H9 (cell line): ENCODE results near the gene CTIF. TPM values are rescaled to one million over a fixed set of nuclear protein-coding genes. Genes with fewer than 3 reads are reported as not detected.

Experiments used
- DNase-seq: peaks from one replicate; pipeline ENCODE4 v3.0.0-alpha.2; 2017
- H2AFZ ChIP-seq: one replicate; pipeline ENCODE4 v1.6.1; 2013; ENCODE audit warnings: mild to moderate bottlenecking, low read length, control low read depth, moderate library complexity
- H2AK5ac ChIP-seq: 2 replicates; pipeline ENCODE4 v1.6.1; 2013; ENCODE audit warnings: low read length, control low read depth, mixed read lengths; ENCODE audit not compliant: insufficient read length
- H2BK120ac ChIP-seq: one replicate; pipeline ENCODE4 v1.6.1; 2013; ENCODE audit warnings: low read depth, mild to moderate bottlenecking, low read length, control low read depth, inconsistent platforms; ENCODE audit not compliant: poor library complexity, severe bottlenecking
- H2BK12ac ChIP-seq: 2 replicates; pipeline ENCODE4 v1.6.1; 2013; ENCODE audit warnings: low read length, control low read depth, mixed read lengths, low read depth; ENCODE audit not compliant: insufficient read length
- H2BK15ac ChIP-seq: 2 replicates; pipeline ENCODE4 v1.6.1; 2013; ENCODE audit warnings: low read depth, low read length, control low read depth
- H2BK20ac ChIP-seq: one replicate; pipeline ENCODE4 v1.6.1; 2013; ENCODE audit warnings: low read depth, mild to moderate bottlenecking, low read length, control low read depth, inconsistent platforms; ENCODE audit not compliant: poor library complexity, severe bottlenecking
- H2BK5ac ChIP-seq: 2 replicates; pipeline ENCODE4 v1.6.1; 2013; ENCODE audit warnings: low read length, control low read depth, mixed read lengths; ENCODE audit not compliant: insufficient read length
- H3K14ac ChIP-seq: 2 replicates; pipeline ENCODE4 v1.6.1; 2013; ENCODE audit warnings: low read length, control low read depth; ENCODE audit not compliant: insufficient read depth
- H3K18ac ChIP-seq: 2 replicates; pipeline ENCODE4 v1.6.1; 2013; ENCODE audit warnings: low read depth, mild to moderate bottlenecking, mixed read lengths, low read length, control low read depth; ENCODE audit not compliant: insufficient read length
- H3K23ac ChIP-seq: 2 replicates; pipeline ENCODE4 v1.6.1; 2013; ENCODE audit warnings: low read length, control low read depth, mixed read lengths, low read depth; ENCODE audit not compliant: insufficient read length
- H3K23me2 ChIP-seq: 2 replicates; pipeline ENCODE4 v1.6.1; 2013; ENCODE audit warnings: low read depth, mild to moderate bottlenecking, mixed read lengths, low read length, control low read depth; ENCODE audit not compliant: insufficient read length, poor library complexity, severe bottlenecking
- H3K27ac ChIP-seq: 2 replicates; pipeline ENCODE4 v1.5.1; 2013; ENCODE audit warnings: low read length, control low read depth, mixed read lengths, low read depth; ENCODE audit not compliant: insufficient read length
- H3K27me3 ChIP-seq: 2 replicates; pipeline ENCODE4 v1.6.1; 2013; ENCODE audit warnings: low read length, control low read depth, inconsistent platforms; ENCODE audit not compliant: insufficient read depth
- H3K4ac ChIP-seq: 2 replicates; pipeline ENCODE4 v1.6.1; 2013; ENCODE audit warnings: low read depth, mild to moderate bottlenecking, control low read depth, inconsistent platforms, low read length, moderate library complexity
- H3K4me1 ChIP-seq: 2 replicates; pipeline ENCODE4 v1.6.1; 2013; ENCODE audit warnings: low read length, control low read depth, inconsistent platforms; ENCODE audit not compliant: insufficient read depth
- H3K4me2 ChIP-seq: 2 replicates; pipeline ENCODE4 v1.6.1; 2013; ENCODE audit warnings: low read length, control low read depth, mixed read lengths; ENCODE audit not compliant: insufficient read length, insufficient read depth
- H3K56ac ChIP-seq: 2 replicates; pipeline ENCODE4 v1.6.1; 2013; ENCODE audit warnings: low read depth, mild to moderate bottlenecking, mixed read lengths, low read length, control low read depth; ENCODE audit not compliant: insufficient read length
- H3K79me1 ChIP-seq: 2 replicates; pipeline ENCODE4 v1.6.1; 2013; ENCODE audit warnings: low read depth, mild to moderate bottlenecking, moderate library complexity, low read length, control low read depth, inconsistent platforms; ENCODE audit not compliant: insufficient read depth, poor library complexity, severe bottlenecking
- H3K79me2 ChIP-seq: 2 replicates; pipeline ENCODE4 v1.6.1; 2013; ENCODE audit warnings: low read length, control low read depth, inconsistent platforms; ENCODE audit not compliant: insufficient read depth
- H3K9ac ChIP-seq: 2 replicates; pipeline ENCODE4 v1.6.1; 2013; ENCODE audit warnings: low read length, control low read depth, mixed read lengths; ENCODE audit not compliant: insufficient read length; ENCODE audit errors: extremely low read depth
- H3K9me3 ChIP-seq: one replicate; pipeline ENCODE4 v1.6.1; 2013; ENCODE audit warnings: low read depth, low read length, inconsistent platforms; ENCODE audit not compliant: control insufficient read depth
- H3T11ph ChIP-seq: one replicate; pipeline ENCODE4 v1.6.1; 2013; ENCODE audit warnings: mild to moderate bottlenecking, low read length, control low read depth, inconsistent platforms
- H4K20me1 ChIP-seq: one replicate; pipeline ENCODE4 v1.6.1; 2013; ENCODE audit not compliant: control insufficient read depth, insufficient read length, insufficient read depth
- H4K5ac ChIP-seq: 2 replicates; pipeline ENCODE4 v1.6.1; 2013; ENCODE audit warnings: low read depth, mild to moderate bottlenecking, mixed read lengths, low read length, control low read depth; ENCODE audit not compliant: insufficient read length
- H4K8ac ChIP-seq: replicated peaks from 2 replicates; pipeline ENCODE4 v1.6.1; 2013; ENCODE audit warnings: low read length, control low read depth, mixed read lengths, low read depth; ENCODE audit not compliant: insufficient read length
- H4K91ac ChIP-seq: 2 replicates; pipeline ENCODE4 v1.6.1; 2013; ENCODE audit warnings: low read depth, mild to moderate bottlenecking, moderate library complexity, mixed read lengths, low read length, control low read depth; ENCODE audit not compliant: insufficient read length
- H3K27ac Mint-ChIP-seq, 3 experiments: 2 replicates in 2 of 3; 3 replicates in 1 of 3; pipeline ENCODE4 v1.8.0; 2020 to 2021; ENCODE audit warnings: mixed read lengths in 3 of 3, mild to moderate bottlenecking in 1 of 3, moderate library complexity in 1 of 3
- H3K27me3 Mint-ChIP-seq: 2 replicates; pipeline ENCODE4 v1.8.0; 2021; ENCODE audit warnings: low read depth, mild to moderate bottlenecking, moderate library complexity, mixed read lengths
- H3K36me3 Mint-ChIP-seq, 3 experiments: 2 replicates in 2 of 3; 3 replicates in 1 of 3; pipeline ENCODE4 v1.8.0; 2020 to 2021; ENCODE audit warnings: low read depth in 3 of 3, mixed read lengths in 3 of 3; ENCODE audit not compliant: insufficient read depth in 1 of 3
- H3K4me1 Mint-ChIP-seq, 2 experiments: 2 replicates each; pipeline ENCODE4 v1.8.0; 2020; ENCODE audit warnings: mixed read lengths in 2 of 2
- H3K4me3 Mint-ChIP-seq, 2 experiments: 2 replicates in 1 of 2; 3 replicates in 1 of 2; pipeline ENCODE4 v1.8.0; 2020 to 2021; ENCODE audit warnings: mild to moderate bottlenecking in 2 of 2, mixed read lengths in 2 of 2, moderate library complexity in 1 of 2
- H3K9me3 Mint-ChIP-seq, 2 experiments: 2 replicates in 1 of 2; 3 replicates in 1 of 2; pipeline ENCODE4 v1.8.0; 2020; ENCODE audit warnings: mild to moderate bottlenecking in 2 of 2, mixed read lengths in 2 of 2, moderate library complexity in 1 of 2
- WGBS: extraction: QIAGEN DNeasy Blood & Tissue Kit; methylation state at CpG from one replicate; pipeline ENCODE4 v1.1.7; 2013; ENCODE audit warnings: missing lambda C conversion rate, low lambda C conversion rate, mixed read lengths; ENCODE audit not compliant: insufficient read length; ENCODE audit errors: extremely low coverage; 5-methylcytosine and 5-hydroxymethylcytosine counted together
- total RNA-seq: library from RNA; stranded (reverse); gene quantifications from 2 replicates; pipeline ENCODE4 v1.2.1, GENCODE V29; 2021
- TF ChIP-seq, protein P1 (sequence below): fragments of 200-600 bp; sonication (generic); conservative IDR thresholded peaks from 3 replicates; pipeline ENCODE4 v1.8.0; 2021; ENCODE audit warnings: antibody characterized with exemption, mild to moderate bottlenecking

The CTIF gene
- total RNA-seq, 1 experiment from 2014 or later, result 15.8 TPM

DNA sequence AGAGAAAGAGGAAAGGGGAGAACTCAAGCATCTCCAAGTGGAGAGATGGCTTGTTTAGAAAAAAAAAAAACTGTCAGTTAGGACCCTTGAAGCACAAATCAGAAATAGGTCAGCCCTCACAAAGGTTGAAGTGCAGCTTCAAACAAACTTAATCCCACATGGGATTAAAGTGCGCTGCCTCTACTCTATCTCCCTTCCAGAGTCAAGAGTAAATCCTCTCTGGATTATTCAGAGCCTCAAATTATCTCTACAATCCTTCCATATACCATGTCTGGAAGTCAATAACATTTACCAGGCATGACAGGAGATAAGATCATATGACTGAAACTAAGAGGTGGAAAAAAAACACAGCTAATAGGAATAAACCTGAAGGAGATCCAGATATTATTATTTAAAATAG, 342.1 kb downstream of the CTIF start:
- no peak overlapping the region for H3K18ac ChIP-seq
- no CpG with 5 or more reads among the region's 1 CpG for WGBS
- no peak overlapping the region for H4K91ac ChIP-seq
- no peak overlapping the region for H3T11ph ChIP-seq
- no peak overlapping the region for H4K5ac ChIP-seq
- no peak overlapping the region for H2BK20ac ChIP-seq
- Mint-ChIP-seq H3K9me3 (no peaks in the 10 kb centered on the region; a peak in 2 of 5 replicates), H3K27me3 (peaks cover 20% of the 10 kb centered on the region), H3K4me1 (peaks cover 11 to 26% of the 10 kb centered on the region in 2 experiments), H3K27ac (no peak overlapping the region), H3K4me3 (no peak overlapping the region), H3K36me3 (no peaks in the 10 kb centered on the region)
- no peak overlapping the region for H2BK120ac ChIP-seq
- DNase-seq, result no peak
- no peak overlapping the region for H3K23ac ChIP-seq
- H2BK15ac ChIP-seq, result no peak overlapping the region
- H2BK12ac ChIP-seq, result no peak overlapping the region
- H3K14ac ChIP-seq, result no peak overlapping the region
- H3K27me3 ChIP-seq, result no peaks in the 10 kb centered on the region
- no peak overlapping the region for H3K4ac ChIP-seq
- H2BK5ac ChIP-seq, result no peak overlapping the region
- no peaks in the 10 kb centered on the region for H3K79me2 ChIP-seq
- no peak overlapping the region for H4K8ac ChIP-seq
- no peak overlapping the region for H3K4me2 ChIP-seq
- no peak overlapping the region for H2AK5ac ChIP-seq
- H3K79me1 ChIP-seq, result no peaks in the 10 kb centered on the region
- no peaks in the 10 kb centered on the region for H3K23me2 ChIP-seq
- no peak overlapping the region for H3K27ac ChIP-seq
- H3K4me1 ChIP-seq, result peaks cover 3% of the 10 kb centered on the region; the same call in 1 of the 2 replicates
- TF ChIP-seq, protein P1, sequence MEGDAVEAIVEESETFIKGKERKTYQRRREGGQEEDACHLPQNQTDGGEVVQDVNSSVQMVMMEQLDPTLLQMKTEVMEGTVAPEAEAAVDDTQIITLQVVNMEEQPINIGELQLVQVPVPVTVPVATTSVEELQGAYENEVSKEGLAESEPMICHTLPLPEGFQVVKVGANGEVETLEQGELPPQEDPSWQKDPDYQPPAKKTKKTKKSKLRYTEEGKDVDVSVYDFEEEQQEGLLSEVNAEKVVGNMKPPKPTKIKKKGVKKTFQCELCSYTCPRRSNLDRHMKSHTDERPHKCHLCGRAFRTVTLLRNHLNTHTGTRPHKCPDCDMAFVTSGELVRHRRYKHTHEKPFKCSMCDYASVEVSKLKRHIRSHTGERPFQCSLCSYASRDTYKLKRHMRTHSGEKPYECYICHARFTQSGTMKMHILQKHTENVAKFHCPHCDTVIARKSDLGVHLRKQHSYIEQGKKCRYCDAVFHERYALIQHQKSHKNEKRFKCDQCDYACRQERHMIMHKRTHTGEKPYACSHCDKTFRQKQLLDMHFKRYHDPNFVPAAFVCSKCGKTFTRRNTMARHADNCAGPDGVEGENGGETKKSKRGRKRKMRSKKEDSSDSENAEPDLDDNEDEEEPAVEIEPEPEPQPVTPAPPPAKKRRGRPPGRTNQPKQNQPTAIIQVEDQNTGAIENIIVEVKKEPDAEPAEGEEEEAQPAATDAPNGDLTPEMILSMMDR, result no peak
- H3K9ac ChIP-seq, result no peak overlapping the region
- no peaks in the 10 kb centered on the region for H3K9me3 ChIP-seq
- H3K56ac ChIP-seq, result no peak overlapping the region
- no peaks in the 10 kb centered on the region for H4K20me1 ChIP-seq
- no peak overlapping the region for H2AFZ ChIP-seq
